Thyroid gland (tissue), 4 donors: Measurements from ENCODE around the gene IGF2BP3.

Experiments used
- CTCF ChIP-seq, 6 experiments: fragments of 200-600 bp in 3 of 6; fragments of 450-650 bp in 3 of 6; sonication (generic) in 3 of 6; IDR thresholded peaks; one replicate each; pipeline ENCODE4 v1.5.1; 2016 to 2019; ENCODE audit warnings: antibody characterized with exemption in 6 of 6, mild to moderate bottlenecking in 2 of 6, inconsistent platforms in 1 of 6, moderate library complexity in 1 of 6
- POLR2A ChIP-seq, 2 donors: fragments of 450-650 bp; IDR thresholded peaks; one replicate each; pipeline ENCODE4 v1.6.1; 2017; ENCODE audit warnings: antibody characterized with exemption in 2 of 2, mild to moderate bottlenecking in 2 of 2, moderate library complexity in 1 of 2

- TF ChIP-seq CTCF (IDR thresholded peaks at IDR 0.05) (no peak), POLR2A (IDR thresholded peaks at IDR 0.05) (no peak)
These were observed at the start of gene IGF2BP3 for GRCh38 chr7:23470330-23471105.
